OCI-M1 (cell line): ENCODE data around the gene RPS5.
A peak's percentile ranks its signal among the peaks of the same experiment; 100 is the strongest.

Source experiments
- DNase-seq: peaks from one replicate; lab custom pipeline; 2025; lab: John Stamatoyannopoulos, UW

RPS5 gene

GRCh38 chr19:58386576-58387337, at the start of gene RPS5:
RPS5 (plus strand) TSS chr19:58387269; CDS start chr19:58388138, 869 bp downstream.
- peak; percentile 99 for DNase-seq

DNA sequence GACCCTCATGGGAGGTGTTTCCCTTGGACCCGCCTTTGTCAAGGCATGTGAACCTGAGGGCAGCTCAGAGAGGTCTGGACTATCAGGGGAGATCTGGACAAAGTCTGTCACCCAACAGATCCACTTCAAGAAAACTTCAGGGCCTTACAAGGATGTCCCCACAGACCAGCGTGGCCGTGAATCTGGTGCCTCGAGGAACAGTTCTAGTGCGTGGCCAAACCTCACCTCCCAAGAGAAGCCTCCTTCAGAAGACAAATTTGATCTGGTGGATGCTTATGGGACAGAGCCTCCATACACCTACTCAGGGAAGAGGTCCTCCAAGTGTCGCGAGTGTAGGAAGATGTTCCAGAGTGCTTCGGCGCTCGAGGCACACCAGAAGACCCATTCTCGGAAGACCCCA, 48.7 kb upstream of the RPS5 start:
- no peak for DNase-seq

- DNase-seq: no peak
These were observed 48.1 kb upstream of the RPS5 start for GRCh38 chr19:58338825-58339558.

DNA sequence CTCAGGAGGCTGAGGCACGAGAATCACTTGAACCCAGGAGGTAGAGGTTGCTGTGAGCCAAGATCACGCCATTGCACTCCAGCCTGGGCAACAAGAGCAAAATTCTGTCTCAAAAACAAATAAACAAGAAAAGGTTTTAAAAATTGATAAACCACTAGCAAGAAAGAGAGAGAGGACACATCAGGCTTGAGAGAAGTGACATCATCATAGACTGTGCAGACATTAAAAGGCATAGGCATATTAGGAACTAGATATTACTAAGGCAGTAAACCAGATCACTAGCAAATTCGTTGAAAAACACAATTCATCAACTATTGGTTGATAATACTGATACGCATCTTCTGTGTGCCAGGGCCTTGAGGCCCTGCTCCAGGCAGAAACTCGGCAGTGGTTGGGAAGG, 41.5 kb upstream of the RPS5 start:
- no peak for DNase-seq

GRCh38 chr19:58346961-58347929, 39.8 kb upstream of the RPS5 start:
- DNase-seq: peak; percentile 80

DNA sequence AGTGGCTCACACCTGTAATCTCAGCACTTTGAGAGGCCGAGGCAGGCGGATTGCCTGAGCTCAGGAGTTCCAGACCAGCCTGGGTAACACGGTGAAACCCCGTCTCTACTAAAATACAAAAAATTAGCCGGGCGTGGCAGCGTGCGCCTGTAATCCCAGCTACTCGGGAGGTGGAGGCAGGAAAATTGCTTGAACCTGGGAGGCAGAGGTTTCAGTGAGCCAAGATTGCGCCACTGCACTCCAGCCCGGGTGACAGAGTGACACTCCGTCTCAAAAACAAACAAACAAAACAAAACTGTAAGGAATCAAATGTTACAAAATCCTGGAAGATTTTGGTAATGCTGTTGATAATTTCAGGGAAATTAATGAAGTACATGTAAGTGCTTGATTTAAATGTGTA, 39.0 kb upstream of the RPS5 start:
- DNase-seq: peak; percentile 33

DNA sequence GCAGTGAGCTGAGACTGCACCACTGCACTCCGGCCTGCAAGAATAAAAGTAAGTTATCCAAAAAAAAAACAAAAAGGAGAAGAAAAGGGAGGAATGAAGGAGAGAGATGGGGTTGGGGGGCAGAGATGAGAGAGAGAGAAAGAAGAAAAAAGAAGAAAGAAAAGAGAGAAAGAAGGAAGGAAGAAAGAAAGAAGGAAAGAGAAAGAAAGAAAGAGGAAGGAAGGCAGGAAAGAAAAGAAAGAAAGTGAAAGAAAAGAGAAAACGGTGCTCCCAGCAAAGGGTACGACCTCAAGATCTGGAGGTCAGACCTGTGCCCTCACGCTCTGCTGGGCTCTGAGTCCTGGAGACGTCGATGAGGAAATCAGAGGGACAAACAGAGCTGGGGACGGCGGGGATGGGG, 37.5 kb upstream of the RPS5 start:
- DNase-seq: no peak

- DNase-seq: no peak
These were observed 36.8 kb upstream of the RPS5 start for GRCh38 chr19:58350001-58350861.

GRCh38 chr19:58350871-58351557, 36.1 kb upstream of the RPS5 start:
- DNase-seq: no peak

DNA sequence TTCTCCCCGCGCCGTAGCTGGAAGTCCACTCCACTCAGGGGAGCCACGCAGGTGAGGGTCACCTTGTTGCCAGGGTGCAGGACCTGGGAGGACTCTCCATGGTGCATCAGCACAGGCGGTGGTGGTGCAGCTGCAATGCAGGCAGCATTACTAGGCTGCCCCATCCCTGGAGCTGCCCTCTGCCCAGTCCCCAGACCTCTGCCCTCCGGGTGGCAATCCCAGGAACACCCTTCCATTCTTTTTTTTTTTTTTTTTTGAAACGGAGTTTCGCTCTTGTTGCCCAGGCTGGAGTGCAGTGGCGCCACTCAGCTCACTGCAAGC, 35.6 kb upstream of the RPS5 start:
- no peak for DNase-seq

- no peak for DNase-seq
These were observed 34.9 kb upstream of the RPS5 start for GRCh38 chr19:58351990-58352755.

- no peak for DNase-seq
These were observed 34.1 kb upstream of the RPS5 start, which contains the start of gene A1BG for GRCh38 chr19:58352760-58353671. A1BG (minus strand) TSS chr19:58353492; CDS start chr19:58353437, 55 bp downstream.

DNA sequence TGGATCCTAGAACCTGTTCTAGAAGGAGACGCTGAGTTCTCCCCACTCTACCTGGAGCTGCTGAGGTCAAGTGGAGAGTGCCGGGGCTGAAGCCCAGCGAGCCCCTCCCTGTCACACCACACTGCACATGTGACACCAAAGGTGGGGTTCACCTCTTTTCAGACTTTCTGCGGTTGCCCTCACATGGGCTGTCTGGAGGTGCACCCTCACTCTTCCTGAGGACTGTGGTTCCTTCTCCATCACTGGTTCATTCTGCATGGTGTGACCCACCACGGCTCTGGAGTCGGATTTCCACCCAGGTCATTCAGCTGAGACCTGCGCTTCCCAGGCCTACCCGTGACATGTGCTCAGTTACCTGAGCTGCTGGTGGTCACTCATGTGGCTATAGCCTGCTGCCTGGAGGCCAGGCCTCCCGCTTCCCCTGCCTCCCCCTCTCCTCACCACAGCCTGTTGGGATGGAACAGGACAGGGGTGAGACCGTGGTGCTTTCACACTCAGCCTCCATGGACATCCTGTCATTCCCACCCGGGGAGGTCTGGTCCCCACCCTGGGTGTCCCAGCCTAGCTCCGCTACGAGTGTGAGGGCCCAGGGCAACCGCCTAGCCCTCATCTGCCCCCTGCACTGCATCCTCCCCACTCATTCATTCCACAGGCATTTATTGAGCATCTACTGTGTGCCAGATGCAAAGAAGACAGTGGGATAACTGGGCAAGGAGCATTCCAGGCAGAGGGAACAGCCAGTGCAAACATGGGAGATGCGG, 33.2 kb upstream of the RPS5 start:
- no peak for DNase-seq

- no peak for DNase-seq
These were observed 32.5 kb upstream of the RPS5 start for GRCh38 chr19:58354478-58355030.

- no peak for DNase-seq
These were observed 31.8 kb upstream of the RPS5 start for GRCh38 chr19:58355215-58355796.

GRCh38 chr19:58355908-58356765, 30.9 kb upstream of the RPS5 start:
- no peak for DNase-seq
